ENCODE results near the gene DCLRE1B.

Gene DCLRE1B

GRCh38 chr1:113928941-113929749 is 24.0 kb downstream of the DCLRE1B start, which contains the start of gene HIPK1:
Gene HIPK1, plus strand, starts transcription at chr1:113929324.
- H3K27ac ChIP-seq, result peak within 1 kb of the TSS; percentile 82
- TF ChIP-seq CTCF (conservative IDR thresholded peaks at IDR 0.05; ENCODE audit: low read depth), result no peak
- POLR2A ChIA-PET (ENCODE audit: low non-redundant PET), result interaction anchor here (0.7 to 3.7 kb wide), 2 partner anchors 16 to 25 kb away, joined by 3 to 19 read pairs; partner anchors contain the start of genes AP4B1 and DCLRE1B
- peak; percentile 85 for DNase-seq (ENCODE audit: low spot score)
- CTCF ChIA-PET, result interaction anchor here (0.7 to 2.8 kb wide), 3 partner anchors 11 to 55 kb away, joined by 4 to 16 read pairs (median 5); partner anchors contain the start of genes AP4B1 and DCLRE1B

GRCh38 chr1:113929750-113930498 is 24.8 kb downstream of the DCLRE1B start:
- DNase-seq (ENCODE audit: low spot score), result peak; percentile 30
- H3K27ac ChIP-seq, result peak overlapping the region; percentile 82
- POLR2A ChIA-PET (ENCODE audit: low non-redundant PET), result interaction anchor here (0.7 to 3.7 kb wide), 2 partner anchors 17 to 26 kb away, joined by 3 to 19 read pairs; partner anchors contain the start of genes AP4B1 and DCLRE1B
- peak; percentile 18 for TF ChIP-seq CTCF (conservative IDR thresholded peaks at IDR 0.05; ENCODE audit: low read depth)
- CTCF ChIA-PET, result interaction anchor here (0.6 to 2.8 kb wide), 5 partner anchors 21 to 1073 kb away, joined by 3 to 16 read pairs (median 3); partner anchors contain the start of genes AP4B1 and DCLRE1B

GRCh38 chr1:113930499-113931161 is 25.5 kb downstream of the DCLRE1B start:
- TF ChIP-seq CTCF (conservative IDR thresholded peaks at IDR 0.05; ENCODE audit: low read depth), result no peak
- CTCF ChIA-PET, result interaction anchor here (0.6 to 2.8 kb wide), 5 partner anchors 22 to 1074 kb away, joined by 3 to 16 read pairs (median 3); partner anchors contain the start of genes AP4B1 and DCLRE1B
- peak; percentile 46 for DNase-seq (ENCODE audit: low spot score)
- H3K27ac ChIP-seq, result peak overlapping the region; percentile 82
- POLR2A ChIA-PET (ENCODE audit: low non-redundant PET), result interaction anchor here (3.7 kb wide), 1 partner anchor 26 kb away, joined by 19 read pairs; the partner anchor contains the start of genes AP4B1 and DCLRE1B

- DNase-seq (ENCODE audit: low spot score), result peak; percentile 31
Observed at GRCh38 chr1:113931451-113931851, 26.3 kb downstream of the DCLRE1B start.

GRCh38 chr1:113934006-113934405 is 28.9 kb downstream of the DCLRE1B start:
- no peak for DNase-seq (ENCODE audit: low spot score)
- ChIA-PET CTCF (interaction anchor here (0.8 kb wide), 1 partner anchor 30 kb away, joined by 4 read pairs; no protein-coding TSS in a partner anchor), POLR2A (ENCODE audit: low non-redundant PET) (no interaction called here)
- no peak overlapping the region for H3K27ac ChIP-seq
- TF ChIP-seq CTCF (conservative IDR thresholded peaks at IDR 0.05; ENCODE audit: low read depth), result no peak

More at GRCh38 chr1:113931451-113931851, 26.3 kb downstream of the DCLRE1B start:
- ChIA-PET CTCF (interaction anchor here (1.0 kb wide), 1 partner anchor 95 kb away, joined by 3 read pairs; no protein-coding TSS in a partner anchor), POLR2A (ENCODE audit: low non-redundant PET) (interaction anchor here (3.7 kb wide), 1 partner anchor 27 kb away, joined by 19 read pairs; the partner anchor contains the start of genes AP4B1 and DCLRE1B)
- H3K27ac ChIP-seq, result no peak overlapping the region
- TF ChIP-seq CTCF (conservative IDR thresholded peaks at IDR 0.05; ENCODE audit: low read depth), result no peak
